Heart left ventricle (tissue), 16 donors: ENCODE data around the gene KANSL1. TPM values are rescaled to one million over a fixed set of nuclear protein-coding genes. Genes with fewer than 3 reads are reported as not detected.

Source experiments
- ATAC-seq, 4 donors: fragments of 200-7000 bp; cut with Tn5 transposase; one replicate each; pipeline ENCODE4 v1.9.1; 2020 to 2022; ENCODE audit warnings: moderate library complexity in 4 of 4, mild to moderate bottlenecking in 3 of 4, moderate number of reproducible peaks in 1 of 4
- DNase-seq, 5 donors: peaks; one replicate each; pipeline ENCODE4 v3.0.0-alpha.2; 2020
- H3K27ac ChIP-seq, 12 donors: fragments of 200-600 bp; sonication (generic) in 4 of 12; one replicate each; pipeline versions ENCODE4 v1.5.0 to v1.8.0; 2016 to 2022; ENCODE audit warnings: mild to moderate bottlenecking in 2 of 12
- H3K27me3 ChIP-seq, 9 donors: fragments of 200-600 bp; sonication (generic) in 2 of 9; one replicate each; pipeline versions ENCODE4 v1.5.1 to v1.8.0; 2016 to 2022; ENCODE audit warnings: mild to moderate bottlenecking in 3 of 9
- H3K36me3 ChIP-seq, 9 donors: fragments of 200-600 bp; sonication (generic) in 2 of 9; one replicate each; pipeline versions ENCODE4 v1.5.0 to v1.8.0; 2018 to 2022; ENCODE audit warnings: mild to moderate bottlenecking in 2 of 9
- H3K4me1 ChIP-seq, 12 donors: fragments of 200-600 bp; sonication (generic) in 4 of 12; one replicate each; pipeline versions ENCODE4 v1.5.0 to v1.8.0; 2016 to 2022; ENCODE audit warnings: mild to moderate bottlenecking in 3 of 12
- H3K4me3 ChIP-seq, 12 donors: fragments of 200-600 bp; sonication (generic) in 4 of 12; one replicate each; pipeline versions ENCODE4 v1.5.0 to v1.8.0; 2017 to 2022; ENCODE audit warnings: mild to moderate bottlenecking in 9 of 12, moderate library complexity in 4 of 12
- H3K9me3 ChIP-seq, 12 donors: fragments of 200-600 bp; sonication (generic) in 4 of 12; one replicate each; pipeline versions ENCODE4 v1.5.0 to v1.8.0; 2016 to 2022; ENCODE audit warnings: mild to moderate bottlenecking in 1 of 12
- POLR2A ChIP-seq, 2 donors: fragments of 450-650 bp; IDR thresholded peaks; one replicate each; pipeline ENCODE4 v1.6.1; 2017; ENCODE audit warnings: antibody characterized with exemption in 2 of 2, mild to moderate bottlenecking in 2 of 2, moderate library complexity in 2 of 2
- WGBS, 4 donors: extraction: QIAGEN DNeasy Blood & Tissue Kit in 2 of 4; methylation state at CpG; one replicate each; pipeline versions ENCODE4 v1.1.5 to v1.1.7; 2013 to 2018; 5-methylcytosine and 5-hydroxymethylcytosine counted together
- intact Hi-C, 10 donors: fragments of 100-400 bp; cut with DNase I; formaldehyde crosslinking; loops; one replicate each; pipeline versions ENCODE4 v1.11.1 to v1.14.2; 2022
- polyA plus RNA-seq, 2 donors: library from polyadenylated mRNA; stranded (reverse); fragments of 200-250 nt; gene quantifications; one replicate each; pipeline ENCODE4 v1.2.3, GENCODE V29; 2013
- total RNA-seq, 9 donors: library from RNA; depleted of rRNA in 2 of 9; stranded (reverse); fragments of >200 nt in 2 of 9; fragmentation: NEBNext Ultra II Directional in 3 of 9; extraction: Animal tissue kit (Norgen Biotek cat#: 25700) in 3 of 9; gene quantifications; one replicate each; pipeline versions ENCODE4 v1.1.0 to v1.2.4, GENCODE V29; 2016 to 2023
- TF ChIP-seq, protein P1 (sequence below), 12 donors: fragments of 200-600 bp; sonication (generic) in 4 of 12; IDR thresholded peaks; one replicate each; pipeline versions ENCODE4 v1.5.0 to v1.8.0; 2018 to 2022; ENCODE audit warnings: antibody characterized with exemption in 12 of 12, mild to moderate bottlenecking in 5 of 12
- donor health status: ischemic (EF 13 %, LVEDD 7.1; RV severe dilation, severe dysfunction).
- donor health status: healthy with polysubstance abuse.
- donor health status: DM: no; HTN: yes; CAD: no.
- donor health status: DM: no; HTN: no; CAD: no.
- donor health status: ischemic (EF 25% LVEDD 6.9; RV normal size, moderate dysfunction).
- donor health status: ischemic (EF 25% LVEDD 5.7; RV mildly dilated, moderate dysfunction).
- donor health status: healthy.
- donor health status: DM: yes; HTN: yes; CAD: no.
- donor health status: ischemic (EF 35%, LVEDD 5.7; RV mildly dilated, moderate dysfunction).
- donor health status: nonischemic (EF 11% LVEDD 7.7; RV severe dilation, severe dysfunction).
- donor health status: DM: yes; HTN: yes; CAD: no.
- donor health status: PGD.
- donor health status: ischemic (EF 29% LVEDD 5.4; RV normal size, mild dysfunction).
- donor health status: nonischemic (EF 23%, LVEDD 6.1; RV moderate dilation, normal function).

KANSL1 gene
- total and polyA plus RNA-seq, 11 donors = 13.7 to 57.2 (median 28.9) TPM

DNA sequence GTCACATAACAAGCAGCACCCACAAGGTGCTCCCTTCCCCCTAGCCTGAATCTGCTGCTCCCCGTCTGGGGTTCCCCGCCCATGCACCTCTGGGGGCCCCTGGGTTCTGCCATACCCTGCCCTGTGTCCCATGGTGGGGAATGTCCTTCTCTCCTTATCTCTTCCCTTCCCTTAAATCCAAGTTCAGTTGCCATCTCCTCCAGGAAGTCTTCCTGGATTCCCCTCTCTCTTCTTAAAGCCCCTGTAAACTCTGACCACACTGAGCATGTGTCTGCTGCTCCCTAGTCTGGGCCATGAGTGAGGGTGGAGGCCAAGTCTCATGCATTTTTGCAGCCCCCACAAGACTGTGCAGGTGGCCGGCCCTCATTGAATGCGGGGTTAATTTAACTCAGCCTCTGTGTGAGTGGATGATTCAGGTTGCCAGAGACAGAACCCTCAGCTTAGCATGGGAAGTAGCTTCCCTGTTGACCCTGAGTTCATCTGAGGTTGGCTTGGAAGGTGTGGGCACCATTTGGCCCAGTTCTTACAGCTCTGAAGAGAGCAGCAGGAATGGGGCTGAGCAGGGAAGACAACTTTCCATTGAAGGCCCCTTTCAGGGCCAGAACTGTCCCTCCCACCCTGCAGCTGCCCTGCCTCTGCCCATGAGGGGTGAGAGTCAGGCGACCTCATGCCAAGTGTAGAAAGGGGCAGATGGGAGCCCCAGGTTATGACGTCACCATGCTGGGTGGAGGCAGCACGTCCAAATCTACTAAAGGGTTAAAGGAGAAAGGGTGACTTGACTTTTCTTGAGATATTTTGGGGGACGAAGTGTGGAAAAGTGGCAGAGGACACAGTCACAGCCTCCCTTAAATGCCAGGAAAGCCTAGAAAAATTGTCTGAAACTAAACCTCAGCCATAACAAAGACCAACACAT is 194.0 kb downstream of the KANSL1 start, which contains the start of gene STH:
Gene STH (plus strand): TSS at position 264 of the 913 bp plus-strand sequence. CDS start 30 bp downstream, at position 294.
- DNase-seq (no peak), ATAC-seq (no peak)
- Histone ChIP-seq H3K4me1 (peaks cover 0 to 15% (median 0%) of the 10 kb centered on the region in 12 donors), H3K27me3 (no peaks in the 10 kb centered on the region), H3K27ac (no peak within 1 kb of the TSS), H3K4me3 (no peak within 1 kb of the TSS), H3K36me3 (no peaks in the 10 kb centered on the region), H3K9me3 (no peaks in the 10 kb centered on the region)
- intact Hi-C loops = no loop called here
- TF ChIP-seq, protein P1, sequence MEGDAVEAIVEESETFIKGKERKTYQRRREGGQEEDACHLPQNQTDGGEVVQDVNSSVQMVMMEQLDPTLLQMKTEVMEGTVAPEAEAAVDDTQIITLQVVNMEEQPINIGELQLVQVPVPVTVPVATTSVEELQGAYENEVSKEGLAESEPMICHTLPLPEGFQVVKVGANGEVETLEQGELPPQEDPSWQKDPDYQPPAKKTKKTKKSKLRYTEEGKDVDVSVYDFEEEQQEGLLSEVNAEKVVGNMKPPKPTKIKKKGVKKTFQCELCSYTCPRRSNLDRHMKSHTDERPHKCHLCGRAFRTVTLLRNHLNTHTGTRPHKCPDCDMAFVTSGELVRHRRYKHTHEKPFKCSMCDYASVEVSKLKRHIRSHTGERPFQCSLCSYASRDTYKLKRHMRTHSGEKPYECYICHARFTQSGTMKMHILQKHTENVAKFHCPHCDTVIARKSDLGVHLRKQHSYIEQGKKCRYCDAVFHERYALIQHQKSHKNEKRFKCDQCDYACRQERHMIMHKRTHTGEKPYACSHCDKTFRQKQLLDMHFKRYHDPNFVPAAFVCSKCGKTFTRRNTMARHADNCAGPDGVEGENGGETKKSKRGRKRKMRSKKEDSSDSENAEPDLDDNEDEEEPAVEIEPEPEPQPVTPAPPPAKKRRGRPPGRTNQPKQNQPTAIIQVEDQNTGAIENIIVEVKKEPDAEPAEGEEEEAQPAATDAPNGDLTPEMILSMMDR (IDR thresholded peaks at IDR 0.05) = no peak
- TF ChIP-seq POLR2A (IDR thresholded peaks at IDR 0.05) = no peak
- WGBS, 4 donors = 79 to 84% (median 84%) methylated on average over 8 of the region's 8 CpGs

DNA sequence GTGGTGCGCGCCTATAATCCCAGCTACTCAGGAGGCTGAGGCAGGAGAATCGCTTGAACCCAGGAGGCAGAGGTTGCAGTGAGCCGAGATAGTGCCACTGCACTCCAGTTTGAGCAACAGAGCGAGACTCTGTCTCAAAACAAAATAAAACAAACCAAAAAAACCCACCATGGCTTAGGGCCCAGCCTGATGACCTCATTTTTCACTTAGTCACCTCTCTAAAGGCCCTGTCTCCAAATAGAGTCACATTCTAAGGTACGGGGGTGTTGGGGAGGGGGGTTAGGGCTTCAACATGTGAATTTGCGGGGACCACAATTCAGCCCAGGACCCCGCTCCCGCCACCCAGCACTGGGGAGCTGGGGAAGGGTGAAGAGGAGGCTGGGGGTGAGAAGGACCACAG is 195.6 kb downstream of the KANSL1 start:
- no peaks in the 10 kb centered on the region for H3K36me3 ChIP-seq
- H3K9me3 ChIP-seq = no peaks in the 10 kb centered on the region
- intact Hi-C loops = no loop called here
- no peak overlapping the region for H3K27ac ChIP-seq
- peaks cover 0 to under 1% (median 0%) of the 10 kb centered on the region in 12 donors for H3K4me1 ChIP-seq
- no peaks in the 10 kb centered on the region for H3K27me3 ChIP-seq
- WGBS, 4 donors = 89 to 92% (median 90%) methylated on average over 9 of the region's 9 CpGs
- ATAC-seq = no peak
- TF ChIP-seq POLR2A (IDR thresholded peaks at IDR 0.05) = no peak
- TF ChIP-seq, protein P1 (IDR thresholded peaks at IDR 0.05) = no peak
- no peak for DNase-seq
- H3K4me3 ChIP-seq = no peak overlapping the region

DNA sequence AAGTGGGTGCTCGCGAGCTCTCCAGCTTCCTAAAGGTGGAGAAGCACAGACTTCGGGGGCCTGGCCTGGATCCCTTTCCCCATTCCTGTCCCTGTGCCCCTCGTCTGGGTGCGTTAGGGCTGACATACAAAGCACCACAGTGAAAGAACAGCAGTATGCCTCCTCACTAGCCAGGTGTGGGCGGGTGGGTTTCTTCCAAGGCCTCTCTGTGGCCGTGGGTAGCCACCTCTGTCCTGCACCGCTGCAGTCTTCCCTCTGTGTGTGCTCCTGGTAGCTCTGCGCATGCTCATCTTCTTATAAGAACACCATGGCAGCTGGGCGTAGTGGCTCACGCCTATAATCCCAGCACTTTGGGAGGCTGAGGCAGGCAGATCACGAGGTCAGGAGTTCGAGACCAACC is 196.1 kb downstream of the KANSL1 start:
- TF ChIP-seq POLR2A (IDR thresholded peaks at IDR 0.05) = no peak
- TF ChIP-seq, protein P1 (IDR thresholded peaks at IDR 0.05) = no peak
- H3K4me1 ChIP-seq = no peaks in the 10 kb centered on the region
- no peak for ATAC-seq
- no peaks in the 10 kb centered on the region for H3K36me3 ChIP-seq
- intact Hi-C loops = no loop called here
- no peaks in the 10 kb centered on the region for H3K9me3 ChIP-seq
- H3K27ac ChIP-seq = no peak overlapping the region
- no peak for DNase-seq
- WGBS, 4 donors = 87 to 94% (median 92%) methylated on average over 13 of the region's 13 CpGs
- no peaks in the 10 kb centered on the region for H3K27me3 ChIP-seq
- H3K4me3 ChIP-seq = no peak overlapping the region

DNA sequence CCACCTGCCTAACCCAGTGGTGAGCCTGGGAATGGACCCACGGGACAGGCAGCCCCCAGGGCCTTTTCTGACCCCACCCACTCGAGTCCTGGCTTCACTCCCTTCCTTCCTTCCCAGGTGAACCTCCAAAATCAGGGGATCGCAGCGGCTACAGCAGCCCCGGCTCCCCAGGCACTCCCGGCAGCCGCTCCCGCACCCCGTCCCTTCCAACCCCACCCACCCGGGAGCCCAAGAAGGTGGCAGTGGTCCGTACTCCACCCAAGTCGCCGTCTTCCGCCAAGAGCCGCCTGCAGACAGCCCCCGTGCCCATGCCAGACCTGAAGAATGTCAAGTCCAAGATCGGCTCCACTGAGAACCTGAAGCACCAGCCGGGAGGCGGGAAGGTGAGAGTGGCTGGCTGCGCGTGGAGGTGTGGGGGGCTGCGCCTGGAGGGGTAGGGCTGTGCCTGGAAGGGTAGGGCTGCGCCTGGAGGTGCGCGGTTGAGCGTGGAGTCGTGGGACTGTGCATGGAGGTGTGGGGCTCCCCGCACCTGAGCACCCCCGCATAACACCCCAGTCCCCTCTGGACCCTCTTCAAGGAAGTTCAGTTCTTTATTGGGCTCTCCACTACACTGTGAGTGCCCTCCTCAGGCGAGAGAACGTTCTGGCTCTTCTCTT is 196.8 kb downstream of the KANSL1 start:
- Histone ChIP-seq H3K4me1 (no peaks in the 10 kb centered on the region), H3K27me3 (no peaks in the 10 kb centered on the region), H3K36me3 (no peaks in the 10 kb centered on the region), H3K27ac (no peak overlapping the region), H3K4me3 (no peak overlapping the region), H3K9me3 (no peaks in the 10 kb centered on the region)
- WGBS, 4 donors = 84 to 88% (median 84%) methylated on average over 31 of the region's 31 CpGs
- intact Hi-C loops = no loop called here
- no peak for ATAC-seq
- TF ChIP-seq POLR2A (IDR thresholded peaks at IDR 0.05) = no peak
- TF ChIP-seq, protein P1 (IDR thresholded peaks at IDR 0.05) = no peak
- peak in 1 of 5 donors; percentile 53 for DNase-seq
